SU-DHL-6 (cell line): ENCODE data around the gene SPON2.

Source experiments
- H2AFZ ChIP-seq: fragments of 200-600 bp; sonication (generic); 2 replicates; pipeline ENCODE4 v1.6.1; 2014; ENCODE audit warnings: low read depth, mild to moderate bottlenecking, moderate library complexity, mixed read lengths, antibody characterized with exemption, low read length; ENCODE audit not compliant: severe bottlenecking
- H3F3A ChIP-seq: fragments of 200-600 bp; shearing (Covaris generic); 2 replicates; pipeline ENCODE4 v1.6.0; 2016; ENCODE audit warnings: antibody characterized with exemption, mild to moderate bottlenecking; ENCODE audit not compliant: insufficient read depth
- H3K27ac ChIP-seq: fragments of 200-600 bp; sonication (generic); 2 replicates; pipeline ENCODE4 v1.5.1; 2016; ENCODE audit warnings: low read depth, mild to moderate bottlenecking, low read length, moderate library complexity, mixed read lengths
- H3K27me3 ChIP-seq: fragments of 200-600 bp; sonication (generic), shearing (Covaris generic); 2 replicates; pipeline ENCODE4 v1.6.0; 2014; ENCODE audit warnings: mild to moderate bottlenecking, low read length
- H3K36me3 ChIP-seq: fragments of 200-600 bp; sonication (generic); 2 replicates; pipeline ENCODE4 v1.6.1; 2014; ENCODE audit warnings: mild to moderate bottlenecking, low read length, mixed read lengths
- H3K4me2 ChIP-seq: fragments of 300-600, 200-600 bp; shearing (Covaris generic), sonication (generic); 2 replicates; pipeline ENCODE4 v1.6.0; 2014; ENCODE audit warnings: low read length, low read depth, mild to moderate bottlenecking; ENCODE audit not compliant: poor library complexity, severe bottlenecking
- H3K4me3 ChIP-seq: fragments of 200-600 bp; sonication (generic); 2 replicates; pipeline ENCODE4 v1.5.1; 2014; ENCODE audit warnings: antibody characterized with exemption, low read length, mild to moderate bottlenecking, mixed read lengths; ENCODE audit not compliant: insufficient read depth, poor library complexity, severe bottlenecking
- H3K79me2 ChIP-seq: fragments of 200-600 bp; sonication (generic); 2 replicates; pipeline ENCODE4 v1.6.1; 2014; ENCODE audit warnings: mild to moderate bottlenecking, low read length, moderate library complexity; ENCODE audit not compliant: insufficient read depth
- H3K9ac ChIP-seq: fragments of 200-600 bp; sonication (generic); 2 replicates; pipeline ENCODE4 v1.7.0; 2014; ENCODE audit warnings: mild to moderate bottlenecking, low read length
- H3K9me2 ChIP-seq: fragments of 200-600 bp; sonication (generic); replicated peaks from 2 replicates; pipeline ENCODE4 v1.6.1; 2014; ENCODE audit warnings: low read length; ENCODE audit not compliant: insufficient read depth
- H3K9me3 ChIP-seq: fragments of 200-600 bp; sonication (generic); 2 replicates; pipeline ENCODE4 v1.6.1; 2014; ENCODE audit warnings: low read length, mixed read lengths; ENCODE audit not compliant: insufficient read depth
- H4K20me1 ChIP-seq: fragments of 200-600 bp; sonication (generic); 2 replicates; pipeline ENCODE4 v1.6.1; 2014; ENCODE audit warnings: low read depth, mild to moderate bottlenecking, antibody characterized with exemption, low read length, moderate library complexity, mixed read lengths
- CTCF ChIP-seq: fragments of 200-600 bp; sonication (generic); IDR thresholded peaks from one replicate; pipeline ENCODE4 v1.5.1; 2017; ENCODE audit warnings: antibody characterized with exemption, mild to moderate bottlenecking, low read length, moderate library complexity; ENCODE audit not compliant: insufficient read depth, poor library complexity, severe bottlenecking
- EZH2phosphoT487 ChIP-seq: fragments of 200-600 bp; sonication (generic), shearing (Covaris generic); conservative IDR thresholded peaks from 2 replicates; pipeline ENCODE4 v1.6.1; 2018; ENCODE audit warnings: mild to moderate bottlenecking, antibody characterized with exemption, low read length, moderate library complexity, mixed read lengths

Gene SPON2

GRCh38 chr4:1211891-1212545 lies 39.6 kb upstream of the SPON2 start:
- Histone ChIP-seq H2AFZ (no peak overlapping the region), H3K4me2 (no peak overlapping the region), H3K79me2 (peaks cover 9% of the 10 kb centered on the region; the same call in 1 of the 2 replicates), H3K27ac (no peak overlapping the region), H3K36me3 (no peaks in the 10 kb centered on the region), H4K20me1 (no peaks in the 10 kb centered on the region), H3K9me3 (no peaks in the 10 kb centered on the region), H3F3A (peaks cover 15% of the 10 kb centered on the region), H3K4me3 (no peak overlapping the region), H3K27me3 (no peaks in the 10 kb centered on the region), H3K9me2 (no peaks in the 10 kb centered on the region), H3K9ac (no peak overlapping the region)
- TF ChIP-seq EZH2phosphoT487 (no peak), CTCF (no peak)

- H3K27ac ChIP-seq: no peak overlapping the region
- H3K9me2 ChIP-seq: no peaks in the 10 kb centered on the region
- TF ChIP-seq CTCF (no peak), EZH2phosphoT487 (no peak)
- H3K27me3 ChIP-seq: no peaks in the 10 kb centered on the region
- H2AFZ ChIP-seq: no peak overlapping the region
- no peaks in the 10 kb centered on the region for H4K20me1 ChIP-seq
- H3F3A ChIP-seq: peaks cover 10% of the 10 kb centered on the region
- H3K4me2 ChIP-seq: no peak overlapping the region
- no peaks in the 10 kb centered on the region for H3K9me3 ChIP-seq
- no peak overlapping the region for H3K4me3 ChIP-seq
- peaks cover 8% of the 10 kb centered on the region; the same call in 1 of the 2 replicates for H3K79me2 ChIP-seq
- H3K9ac ChIP-seq: no peak overlapping the region
- H3K36me3 ChIP-seq: no peaks in the 10 kb centered on the region
These were observed 39.0 kb upstream of the SPON2 start for GRCh38 chr4:1211371-1211770.

GRCh38 chr4:1210971-1211370 lies 38.6 kb upstream of the SPON2 start:
- Histone ChIP-seq H3F3A (peaks cover 6% of the 10 kb centered on the region), H2AFZ (no peak overlapping the region), H3K27ac (no peak overlapping the region), H3K9me2 (no peaks in the 10 kb centered on the region), H3K9me3 (no peaks in the 10 kb centered on the region), H3K36me3 (no peaks in the 10 kb centered on the region), H3K27me3 (no peaks in the 10 kb centered on the region), H4K20me1 (no peaks in the 10 kb centered on the region), H3K9ac (no peak overlapping the region), H3K4me2 (no peak overlapping the region), H3K79me2 (peaks cover 8% of the 10 kb centered on the region; the same call in 1 of the 2 replicates), H3K4me3 (no peak overlapping the region)
- TF ChIP-seq EZH2phosphoT487 (no peak), CTCF (no peak)
